CD4-positive, alpha-beta T cell (primary cell): ENCODE results near the gene CXCL5. TPM values are rescaled to one million over a fixed set of nuclear protein-coding genes. Genes with fewer than 3 reads are reported as not detected.

Source experiments
- ATAC-seq: fragments of 200-7000 bp; cut with Tn5 transposase; one replicate; pipeline ENCODE4 v1.10.0; 2022; ENCODE audit warnings: mild to moderate bottlenecking; ENCODE audit not compliant: poor library complexity
- CTCF ChIA-PET: fragments of 350-600 bp; sonication (Branson Sonifier 250); formaldehyde crosslinking; loops from one replicate; lab custom pipeline; 2021; ENCODE audit warnings: antibody characterized with exemption, inconsistent platforms; lab: Charles Lee
- POLR2A ChIA-PET: fragments of 350-600 bp; sonication (Branson Sonifier 250); formaldehyde crosslinking; loops from one replicate; lab custom pipeline; 2021; ENCODE audit warnings: antibody characterized with exemption, inconsistent platforms; lab: Charles Lee
- DNase-seq, 14 experiments: peaks; one replicate each; pipeline ENCODE4 v3.0.0-alpha.2; 2013 to 2020; ENCODE audit warnings: mixed read lengths in 2 of 14
- H3K27ac ChIP-seq, 2 donors: one replicate each; pipeline versions ENCODE4 v1.5.1 to v1.7.0; 2013; ENCODE audit warnings: low read length in 2 of 2, low read depth in 1 of 2, mild to moderate bottlenecking in 1 of 2
- H3K27me3 ChIP-seq, 2 experiments: 1 replicate in 1 of 2; 2 replicates in 1 of 2; pipeline versions ENCODE4 v1.6.1 to v1.7.0; 2013; ENCODE audit warnings: low read length in 2 of 2, control low read depth in 1 of 2, mild to moderate bottlenecking in 1 of 2, moderate library complexity in 1 of 2; ENCODE audit not compliant: insufficient read depth in 2 of 2, control insufficient read depth in 1 of 2
- H3K36me3 ChIP-seq: one replicate; pipeline ENCODE4 v1.6.1; 2013; ENCODE audit warnings: low read length, control low read depth; ENCODE audit not compliant: insufficient read depth
- H3K4me1 ChIP-seq: one replicate; pipeline ENCODE4 v1.6.1; 2013; ENCODE audit warnings: low read length, control low read depth; ENCODE audit not compliant: insufficient read depth
- H3K4me3 ChIP-seq: one replicate; pipeline ENCODE4 v1.5.1; 2013; ENCODE audit warnings: mild to moderate bottlenecking, low read length, moderate library complexity
- H3K9me3 ChIP-seq, 2 experiments: 1 replicate in 1 of 2; 2 replicates in 1 of 2; pipeline versions ENCODE4 v1.6.1 to v1.7.0; 2013; ENCODE audit warnings: low read length in 2 of 2, mild to moderate bottlenecking in 2 of 2, control low read depth in 1 of 2, moderate library complexity in 1 of 2; ENCODE audit not compliant: control insufficient read depth in 1 of 2, insufficient read depth in 1 of 2
- H3K27ac Mint-ChIP-seq: one replicate; pipeline ENCODE4 v1.8.0; 2020; ENCODE audit warnings: mixed read lengths
- H3K27me3 Mint-ChIP-seq: one replicate; pipeline ENCODE4 v1.8.0; 2021; ENCODE audit warnings: mixed read lengths
- H3K36me3 Mint-ChIP-seq: one replicate; pipeline ENCODE4 v1.8.0; 2021; ENCODE audit warnings: low read depth, mixed read lengths
- H3K4me1 Mint-ChIP-seq: one replicate; pipeline ENCODE4 v1.8.0; 2021; ENCODE audit warnings: low read depth, mixed read lengths
- H3K4me3 Mint-ChIP-seq: one replicate; pipeline ENCODE4 v1.8.0; 2020; ENCODE audit warnings: mild to moderate bottlenecking, mixed read lengths
- H3K9me3 Mint-ChIP-seq: one replicate; pipeline ENCODE4 v1.8.0; 2020; ENCODE audit warnings: mixed read lengths
- intact Hi-C, 2 experiments: fragments of 100-400 bp; cut with DNase I in 1 of 2; cut with micrococcal nuclease in 1 of 2; formaldehyde crosslinking; loops; one replicate each; pipeline versions ENCODE4 v1.15.1 to v1.9.0; 2023 to 2025; cut with DNase I, micrococcal nuclease
- total RNA-seq, 174 experiments: library from RNA in 2 of 174; stranded (reverse) in 2 of 174; gene quantifications; one replicate each; pipeline ENCODE4 v1.2.3 and lab custom pipeline; 2021 to 2026
- TF ChIP-seq, protein P1 (sequence below): fragments of 200-600 bp; IDR thresholded peaks from one replicate; pipeline ENCODE4 v1.8.0; 2022; ENCODE audit warnings: antibody characterized with exemption, mild to moderate bottlenecking

Gene CXCL5
- total RNA-seq, 2 experiments from 2014 or later, result not detected

DNA sequence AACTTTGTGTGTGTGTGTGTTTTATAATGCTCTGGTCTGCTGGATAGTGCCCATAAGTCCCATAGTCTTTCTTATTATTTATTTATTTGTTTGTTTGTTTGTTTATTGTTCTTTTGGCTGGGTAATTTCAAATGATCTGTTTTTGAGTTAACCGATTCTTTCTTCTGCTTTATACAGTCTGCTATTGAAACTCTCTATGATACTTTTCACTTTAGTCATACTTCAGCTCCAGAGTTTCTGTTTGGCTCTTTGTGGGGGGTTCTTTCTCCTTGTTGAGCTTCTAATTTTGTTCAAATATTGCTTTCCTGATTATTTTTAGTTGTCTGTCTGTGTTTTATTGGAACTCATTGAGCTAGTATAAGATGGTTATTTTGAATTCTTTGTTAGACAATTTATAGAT, 30.0 kb upstream of the CXCL5 start:
- no peak overlapping the region for H3K4me3 Mint-ChIP-seq

GRCh38 chr4:74023709-74024108, 25.2 kb upstream of the CXCL5 start:
- TF ChIP-seq, protein P1, sequence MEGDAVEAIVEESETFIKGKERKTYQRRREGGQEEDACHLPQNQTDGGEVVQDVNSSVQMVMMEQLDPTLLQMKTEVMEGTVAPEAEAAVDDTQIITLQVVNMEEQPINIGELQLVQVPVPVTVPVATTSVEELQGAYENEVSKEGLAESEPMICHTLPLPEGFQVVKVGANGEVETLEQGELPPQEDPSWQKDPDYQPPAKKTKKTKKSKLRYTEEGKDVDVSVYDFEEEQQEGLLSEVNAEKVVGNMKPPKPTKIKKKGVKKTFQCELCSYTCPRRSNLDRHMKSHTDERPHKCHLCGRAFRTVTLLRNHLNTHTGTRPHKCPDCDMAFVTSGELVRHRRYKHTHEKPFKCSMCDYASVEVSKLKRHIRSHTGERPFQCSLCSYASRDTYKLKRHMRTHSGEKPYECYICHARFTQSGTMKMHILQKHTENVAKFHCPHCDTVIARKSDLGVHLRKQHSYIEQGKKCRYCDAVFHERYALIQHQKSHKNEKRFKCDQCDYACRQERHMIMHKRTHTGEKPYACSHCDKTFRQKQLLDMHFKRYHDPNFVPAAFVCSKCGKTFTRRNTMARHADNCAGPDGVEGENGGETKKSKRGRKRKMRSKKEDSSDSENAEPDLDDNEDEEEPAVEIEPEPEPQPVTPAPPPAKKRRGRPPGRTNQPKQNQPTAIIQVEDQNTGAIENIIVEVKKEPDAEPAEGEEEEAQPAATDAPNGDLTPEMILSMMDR, result no peak
- no peaks in the 10 kb centered on the region for H3K27me3 Mint-ChIP-seq
- H3K27ac ChIP-seq, result no peak overlapping the region
- H3K27me3 ChIP-seq, result no peaks in the 10 kb centered on the region
- H3K9me3 Mint-ChIP-seq, result peaks cover 3% of the 10 kb centered on the region
- H3K4me1 ChIP-seq, result no peaks in the 10 kb centered on the region
- POLR2A ChIA-PET, result no interaction called here
- no peak overlapping the region for H3K27ac Mint-ChIP-seq
- no peak for ATAC-seq
- no peaks in the 10 kb centered on the region for H3K36me3 Mint-ChIP-seq
- no peak for DNase-seq
- intact Hi-C loops, result no loop called here
- CTCF ChIA-PET, result no interaction called here
- H3K9me3 ChIP-seq, result peaks cover 0 to 4% of the 10 kb centered on the region in 2 experiments
- no peak overlapping the region for H3K4me3 ChIP-seq
- H3K4me3 Mint-ChIP-seq, result no peak overlapping the region
- no peaks in the 10 kb centered on the region for H3K36me3 ChIP-seq
- H3K4me1 Mint-ChIP-seq, result no peaks in the 10 kb centered on the region

More for the DNA sequence above, 30.0 kb upstream of the CXCL5 start:
- Histone ChIP-seq H3K4me3 (no peak overlapping the region), H3K27me3 (no peaks in the 10 kb centered on the region), H3K9me3 (peaks cover 0 to 4% of the 10 kb centered on the region in 2 experiments), H3K27ac (no peak overlapping the region), H3K4me1 (no peaks in the 10 kb centered on the region), H3K36me3 (no peaks in the 10 kb centered on the region)
- no peak for ATAC-seq
- peaks cover 6% of the 10 kb centered on the region for H3K27me3 Mint-ChIP-seq
- no peaks in the 10 kb centered on the region for H3K4me1 Mint-ChIP-seq
- CTCF ChIA-PET, result no interaction called here
- POLR2A ChIA-PET, result no interaction called here
- DNase-seq, result no peak
- TF ChIP-seq, protein P1, result no peak
- H3K9me3 Mint-ChIP-seq, result peaks cover 3% of the 10 kb centered on the region
- H3K27ac Mint-ChIP-seq, result no peak overlapping the region
- H3K36me3 Mint-ChIP-seq, result no peaks in the 10 kb centered on the region
- intact Hi-C loops, result no loop called here

GRCh38 chr4:74021601-74022000, 23.1 kb upstream of the CXCL5 start:
- H3K4me3 Mint-ChIP-seq, result no peak overlapping the region
- H3K27ac Mint-ChIP-seq, result no peak overlapping the region
- H3K36me3 Mint-ChIP-seq, result no peaks in the 10 kb centered on the region
- ChIA-PET POLR2A (no interaction called here), CTCF (no interaction called here)
- H3K4me1 ChIP-seq, result no peaks in the 10 kb centered on the region
- no peaks in the 10 kb centered on the region for H3K27me3 Mint-ChIP-seq
- ATAC-seq, result no peak
- H3K9me3 Mint-ChIP-seq, result peaks cover 3% of the 10 kb centered on the region
- peaks cover 0 to 4% of the 10 kb centered on the region in 2 experiments for H3K9me3 ChIP-seq
- TF ChIP-seq, protein P1, result no peak
- DNase-seq, result no peak
- H3K4me1 Mint-ChIP-seq, result no peaks in the 10 kb centered on the region
- no peak overlapping the region for H3K4me3 ChIP-seq
- H3K27ac ChIP-seq, result no peak overlapping the region
- intact Hi-C loops, result no loop called here
- H3K27me3 ChIP-seq, result no peaks in the 10 kb centered on the region
- H3K36me3 ChIP-seq, result no peaks in the 10 kb centered on the region
